HG02840 (cell line): Measurements from ENCODE around the gene GSG1L.
"Not testable (repeated sequence)": the region's sequence is repeated elsewhere in the genome, so short reads cannot be mapped to it uniquely, and the experiment has no call there.

Experiments used
- ATAC-seq: cut with Tn5 transposase; IDR thresholded peaks from one replicate; pipeline ENCODE4 v1.9.1; 2021; ENCODE audit warnings: mild to moderate bottlenecking, moderate library complexity, moderate number of reproducible peaks; ENCODE audit not compliant: unreplicated experiment, low FRiP score

GSG1L gene

GRCh38 chr16:27960619-27961295, 102.8 kb downstream of the GSG1L start:
- no peak for ATAC-seq

DNA sequence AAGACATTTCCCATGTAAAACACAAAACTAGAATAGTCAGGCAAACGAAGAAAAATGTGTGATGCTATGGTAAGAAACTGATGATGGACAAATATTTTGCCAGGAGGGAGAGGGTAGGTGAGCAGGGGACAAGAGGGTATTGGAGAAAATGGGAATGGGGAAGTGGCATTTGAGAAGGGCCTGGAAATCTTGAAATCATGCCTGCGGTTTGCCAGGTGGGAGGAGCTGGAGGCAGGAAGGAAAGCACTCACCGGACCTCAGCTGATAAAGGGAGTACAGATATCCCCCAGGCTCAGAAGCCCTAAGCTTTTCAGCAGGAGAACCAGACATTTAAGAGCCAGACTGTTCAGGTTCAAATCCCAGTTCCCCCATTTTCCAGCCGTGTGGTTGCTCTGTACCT, 103.6 kb downstream of the GSG1L start:
- no peak for ATAC-seq

- ATAC-seq: no peak
Measured at GRCh38 chr16:27954191-27954590, 109.3 kb downstream of the GSG1L start.

DNA sequence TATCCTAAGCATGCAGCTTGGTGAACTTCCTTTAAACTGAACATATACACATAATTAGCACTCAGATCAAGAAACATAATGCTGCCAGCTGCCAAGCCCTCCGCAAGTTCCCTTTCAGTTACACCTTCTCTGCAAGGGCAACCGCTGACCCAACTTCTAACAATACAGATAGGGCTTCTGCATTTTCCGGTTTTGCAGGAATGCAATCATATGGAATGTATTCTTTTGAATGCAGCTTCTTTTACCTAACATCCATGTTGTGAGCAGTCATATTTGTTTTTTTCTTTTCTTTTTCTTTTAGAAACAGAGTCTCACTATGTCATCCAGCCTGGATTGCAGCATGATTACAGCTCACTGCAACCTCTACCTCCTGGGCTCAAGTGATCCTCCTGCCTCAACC, 110.7 kb downstream of the GSG1L start:
- ATAC-seq: no peak

- no peak for ATAC-seq
Measured at GRCh38 chr16:27951489-27952120, 111.9 kb downstream of the GSG1L start.

DNA sequence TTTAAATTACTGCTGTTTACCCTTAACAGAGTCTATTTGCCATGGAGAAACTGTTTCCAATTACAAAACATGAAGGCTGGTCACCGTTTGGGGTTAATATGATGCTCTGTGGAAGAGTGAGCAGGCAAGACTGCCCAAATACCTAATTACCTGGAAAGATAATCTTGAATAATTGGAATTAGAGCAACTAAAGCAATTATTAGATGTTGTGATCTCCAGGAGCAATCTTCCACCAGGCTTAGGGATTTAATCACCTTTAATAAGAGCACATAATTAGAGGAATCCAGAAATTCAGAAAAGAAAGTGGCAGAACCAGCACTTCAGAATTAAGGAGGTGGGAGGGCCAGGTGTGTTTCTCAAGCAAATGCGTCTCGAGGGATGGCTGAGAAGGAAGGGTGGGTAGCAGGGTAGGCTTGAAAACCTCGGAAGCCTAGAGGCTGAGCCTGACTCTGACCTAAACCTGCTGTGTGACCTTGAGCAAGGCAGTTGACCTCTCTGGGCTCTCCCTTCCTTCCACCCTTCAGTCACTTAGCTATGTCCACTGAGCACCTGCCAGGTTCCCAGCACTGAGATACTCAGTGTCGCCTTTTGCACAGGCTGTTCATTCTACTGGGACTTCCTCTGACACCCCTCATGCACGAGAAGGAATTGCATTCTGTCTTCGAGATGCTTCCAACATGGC, 113.2 kb downstream of the GSG1L start:
- ATAC-seq: no peak

DNA sequence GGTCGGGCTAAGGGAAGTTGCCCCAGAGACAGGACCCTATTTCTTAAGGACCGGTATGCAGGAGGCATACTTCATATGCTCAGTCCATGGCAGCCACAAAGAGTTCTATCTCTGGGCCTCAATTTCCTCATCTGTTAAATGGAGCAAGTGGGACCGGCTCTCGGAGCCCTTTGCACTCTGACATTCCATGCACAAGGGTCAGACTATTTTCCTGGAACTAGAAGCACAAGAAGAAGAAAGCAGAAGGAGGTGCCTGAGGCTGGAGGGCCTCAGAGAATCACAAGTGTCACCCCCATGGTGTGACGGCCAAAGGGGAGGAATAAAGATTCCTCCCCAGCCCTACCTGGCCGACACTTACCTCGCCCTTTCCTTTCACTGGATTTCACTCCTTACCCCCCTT, 115.8 kb downstream of the GSG1L start:
- no peak for ATAC-seq

GRCh38 chr16:27945233-27945973, 118.1 kb downstream of the GSG1L start:
- ATAC-seq: no peak

- no peak for ATAC-seq
Measured at GRCh38 chr16:27943766-27944165, 119.7 kb downstream of the GSG1L start.

DNA sequence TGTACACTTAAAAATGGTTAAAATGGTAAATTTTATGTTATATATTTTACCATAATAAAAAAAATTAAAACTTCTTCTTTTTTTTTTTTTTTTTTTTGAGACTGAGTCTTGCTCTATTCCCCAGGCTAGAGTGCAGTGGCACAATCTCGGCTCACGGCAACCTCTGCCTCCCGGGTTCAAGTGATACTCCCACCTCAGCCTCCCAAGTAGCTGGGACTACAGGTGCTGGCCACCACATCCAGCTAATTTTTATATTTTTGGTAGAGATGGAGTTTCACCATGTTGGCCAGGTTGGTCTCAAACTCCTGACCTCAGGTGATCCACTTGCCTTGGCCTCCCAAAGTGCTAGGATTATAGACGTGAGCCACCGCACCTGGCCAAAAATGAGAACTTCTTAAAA, 121.4 kb downstream of the GSG1L start:
- ATAC-seq: not testable (repeated sequence)

- no peak for ATAC-seq
Measured at GRCh38 chr16:27935076-27935475, 128.4 kb downstream of the GSG1L start.

DNA sequence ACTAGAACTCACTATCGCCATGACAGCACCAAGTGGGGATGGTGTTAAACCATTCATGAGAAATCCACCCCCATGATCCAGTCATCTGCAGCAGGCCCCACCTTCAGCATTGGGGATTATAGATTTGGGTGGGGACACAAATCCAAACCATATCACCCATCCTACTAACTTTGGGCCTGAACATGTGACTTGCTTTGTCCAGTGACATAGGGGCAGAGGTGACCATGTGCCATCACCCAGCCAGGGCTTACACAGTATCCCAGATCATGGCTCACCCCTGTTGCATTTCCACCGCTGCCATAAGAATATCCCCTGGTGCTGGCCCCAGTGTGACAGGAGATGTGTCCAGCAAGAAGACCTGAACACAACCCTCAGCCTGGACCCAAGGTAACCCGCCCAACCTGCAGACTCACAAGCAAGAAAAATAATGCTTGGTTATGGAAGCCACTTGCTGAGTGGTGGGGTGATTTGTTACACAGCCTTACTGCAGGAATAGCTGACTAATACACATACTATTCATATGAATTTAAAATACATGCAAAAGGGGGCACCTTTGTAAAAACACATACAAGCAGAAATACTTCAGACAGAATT, 130.9 kb downstream of the GSG1L start:
- no peak for ATAC-seq

GRCh38 chr16:27929818-27930217, 133.7 kb downstream of the GSG1L start:
- ATAC-seq: no peak

DNA sequence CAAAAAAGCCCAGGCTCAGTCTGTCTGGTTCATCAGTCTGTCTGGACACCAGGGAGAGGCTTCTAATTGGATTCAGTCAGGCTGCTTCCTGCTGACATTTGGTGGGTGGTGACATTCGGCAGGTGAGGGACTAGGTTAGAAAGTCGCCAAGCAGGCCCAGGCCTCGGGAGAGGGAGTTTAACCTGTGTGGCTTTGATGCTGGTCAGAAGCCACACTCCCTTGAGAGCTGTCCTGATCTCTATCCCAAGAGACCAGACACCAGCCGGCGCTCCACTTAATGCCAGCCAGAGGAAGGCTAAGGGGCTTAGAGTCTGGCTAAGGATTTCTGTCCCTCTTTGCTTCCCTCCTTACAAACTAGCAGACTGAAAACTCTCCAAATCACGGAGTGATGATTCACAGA, 135.0 kb downstream of the GSG1L start:
- ATAC-seq: no peak

GRCh38 chr16:27927266-27927901, 136.1 kb downstream of the GSG1L start:
- no peak for ATAC-seq

DNA sequence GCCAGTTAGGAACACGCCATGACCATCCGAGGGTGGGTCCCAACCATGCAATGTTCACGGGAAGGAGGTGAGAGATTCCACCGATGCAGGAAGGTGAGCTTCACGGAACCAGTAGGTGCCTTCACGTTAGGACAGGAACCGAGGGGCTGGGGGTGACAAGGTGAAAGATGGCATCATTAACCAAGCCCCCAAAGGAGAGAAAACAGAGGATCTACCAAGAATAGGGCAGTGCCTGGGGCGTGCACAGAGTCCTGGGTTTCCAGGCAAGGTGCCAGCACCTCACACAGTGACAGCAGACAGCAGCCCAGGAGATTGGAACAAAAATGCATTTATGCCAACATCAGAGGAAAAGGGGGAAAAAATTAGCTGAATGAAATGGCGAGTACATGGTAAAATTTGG, 137.9 kb downstream of the GSG1L start:
- ATAC-seq: no peak

DNA sequence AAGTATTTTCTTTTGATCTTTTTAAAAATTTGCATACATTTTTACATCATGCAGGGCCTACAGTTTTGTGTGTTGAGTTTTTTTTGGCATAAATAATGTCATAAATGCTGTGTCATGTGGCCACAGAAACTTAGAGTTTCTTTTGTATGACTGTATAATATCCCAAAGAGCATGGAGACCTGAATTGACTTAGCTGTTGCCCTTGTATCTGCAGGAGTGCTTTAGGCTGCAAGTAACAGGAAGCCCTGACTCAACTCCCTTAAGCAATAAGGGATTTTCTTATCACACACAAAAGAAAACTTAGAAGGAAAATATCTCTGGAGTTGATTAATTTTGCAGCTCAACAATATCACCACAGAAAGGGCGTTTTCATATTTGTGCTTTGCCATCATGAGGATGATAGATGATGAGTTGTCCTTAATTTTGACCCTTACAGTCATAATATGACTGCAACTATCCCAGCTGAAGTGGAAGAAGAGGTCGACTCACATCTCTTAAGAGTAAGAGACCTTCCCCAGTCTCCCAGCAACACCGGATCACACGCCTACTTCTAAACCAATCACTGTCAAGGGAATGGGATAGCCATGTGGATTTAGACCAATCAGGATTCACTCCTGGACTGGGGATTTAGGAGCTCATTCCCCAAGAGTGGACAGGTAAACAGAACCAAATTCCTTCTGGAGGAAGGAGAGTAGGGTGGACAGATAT, 138.9 kb downstream of the GSG1L start:
- ATAC-seq: no peak

- no peak for ATAC-seq
Measured at GRCh38 chr16:27923751-27924150, 139.8 kb downstream of the GSG1L start.

- ATAC-seq: no peak
Measured at GRCh38 chr16:27922433-27922832, 141.1 kb downstream of the GSG1L start.

DNA sequence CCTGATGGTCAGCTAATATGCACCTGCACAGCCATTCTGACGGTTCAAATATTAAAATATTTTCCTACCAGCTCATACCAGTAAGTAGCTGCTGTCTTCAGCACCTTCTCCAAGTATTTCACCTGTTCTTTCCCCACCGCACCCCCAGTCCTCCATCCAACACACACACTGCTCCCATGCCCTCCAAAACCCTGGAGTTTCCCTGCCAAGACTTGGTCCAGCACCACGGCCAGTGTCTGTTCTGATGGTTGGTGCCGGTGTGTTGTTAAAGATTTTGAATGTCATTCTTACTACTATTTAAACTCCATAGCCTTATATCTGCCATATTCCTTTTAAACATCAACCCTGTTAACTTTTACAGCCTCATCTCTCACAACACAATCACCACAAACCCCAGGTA, 142.4 kb downstream of the GSG1L start:
- ATAC-seq: no peak
